ENCODE measurements around the gene NOL6.
A peak's percentile ranks its signal among the peaks of the same experiment; 100 is the strongest.
"Not testable (repeated sequence)": the region's sequence is repeated elsewhere in the genome, so short reads cannot be mapped to it uniquely, and the experiment has no call there.

Gene NOL6

DNA sequence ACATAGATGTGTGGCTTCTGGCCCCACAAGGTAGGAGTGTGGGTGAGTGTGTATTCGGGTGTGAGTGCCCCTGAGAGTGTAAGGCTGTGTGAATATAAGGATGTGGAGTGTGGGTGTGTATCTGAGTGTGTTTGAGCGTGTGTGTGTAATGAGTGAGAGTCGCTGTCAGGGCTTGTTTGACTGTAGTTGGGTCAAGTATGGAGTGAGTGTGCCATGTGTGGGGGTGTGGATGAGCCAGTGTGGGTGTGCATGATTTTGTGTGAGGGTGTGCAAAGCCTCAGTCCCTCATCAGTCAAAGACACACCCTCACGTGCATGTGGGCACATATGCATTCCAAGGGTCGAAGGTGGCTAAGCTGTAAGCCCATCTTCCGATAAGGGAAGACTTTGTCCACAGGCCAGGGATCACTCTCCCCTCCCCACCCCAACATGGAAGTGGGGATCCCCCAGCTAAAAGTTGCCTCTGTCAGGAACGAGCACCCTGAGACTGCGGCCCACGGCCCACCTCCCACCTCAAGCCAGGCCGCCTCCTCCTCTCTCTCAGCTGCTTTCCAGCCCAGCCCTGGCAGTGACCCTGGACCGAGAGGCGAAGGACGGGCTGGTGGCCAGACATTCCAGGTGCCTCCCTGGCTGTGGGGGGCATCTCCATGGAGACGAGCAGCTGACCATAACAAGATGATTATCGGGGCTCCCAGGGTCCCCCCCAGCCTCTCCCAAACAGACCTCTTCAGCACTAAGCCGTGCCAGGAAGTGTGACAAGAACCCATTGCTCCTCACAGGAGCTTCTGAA, 39.2 kb downstream of the NOL6 start:
- DNase-seq (ENCODE audit: low read depth) = no peak

DNA sequence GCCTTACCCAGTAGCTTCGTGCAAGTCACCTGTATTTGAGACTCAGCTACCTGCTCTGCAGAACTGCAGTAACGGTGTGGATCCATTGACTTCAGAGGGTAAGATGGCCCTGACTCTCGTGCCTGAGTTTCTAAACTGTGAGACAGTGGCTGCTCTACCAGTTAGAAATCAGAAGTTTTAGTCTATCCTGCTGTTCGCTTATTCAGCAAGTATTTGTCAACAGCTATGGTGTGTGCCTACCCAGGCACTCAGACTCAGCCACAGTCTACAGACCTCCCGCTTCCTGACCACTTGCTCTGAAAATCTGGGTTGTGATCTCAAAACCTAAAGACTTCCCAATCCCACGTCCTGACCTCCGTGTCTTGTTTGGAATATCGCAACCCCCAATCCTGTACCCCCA, 39.9 kb downstream of the NOL6 start:
- no peak for DNase-seq (ENCODE audit: low read depth)

DNA sequence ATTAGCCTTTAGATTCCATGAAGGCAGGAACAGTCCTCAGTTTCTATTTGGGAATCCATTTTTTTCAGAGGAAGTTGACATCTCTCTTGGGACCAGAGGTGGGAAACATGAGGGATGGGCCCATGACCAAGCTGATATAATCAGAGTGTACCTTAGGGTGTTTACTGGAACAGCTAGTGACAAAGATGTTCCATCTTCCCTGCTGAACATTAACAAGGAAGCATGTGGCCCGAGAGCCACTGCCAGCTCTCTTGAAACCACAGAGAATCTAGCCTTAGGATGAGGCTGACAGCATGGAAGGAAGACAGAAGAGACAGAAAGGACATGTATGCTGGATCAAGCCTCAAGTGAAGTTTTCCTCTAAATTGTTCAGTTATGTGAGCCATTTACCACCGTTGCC, 42.3 kb downstream of the NOL6 start:
- DNase-seq (ENCODE audit: low read depth) = no peak

DNA sequence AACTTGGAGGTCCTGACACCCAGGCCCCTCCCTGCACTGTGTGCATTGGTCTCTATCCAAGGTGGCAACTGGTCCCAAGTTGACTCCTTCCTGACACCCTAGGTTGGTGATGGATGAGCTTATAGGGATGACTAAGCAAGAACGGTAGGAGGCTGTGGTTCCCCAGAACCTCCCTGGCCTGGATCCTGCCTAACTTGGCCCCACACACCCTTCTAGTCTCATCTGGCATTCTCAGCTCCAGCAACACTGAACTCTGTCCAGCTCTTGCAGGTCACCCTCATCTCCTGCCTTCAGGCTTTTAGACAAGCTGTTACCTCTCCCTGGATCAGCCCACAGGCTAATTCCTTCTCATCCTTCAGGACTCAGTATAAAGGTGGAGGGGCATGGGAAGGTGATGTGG, 42.8 kb downstream of the NOL6 start:
- no peak for DNase-seq (ENCODE audit: low read depth)

DNA sequence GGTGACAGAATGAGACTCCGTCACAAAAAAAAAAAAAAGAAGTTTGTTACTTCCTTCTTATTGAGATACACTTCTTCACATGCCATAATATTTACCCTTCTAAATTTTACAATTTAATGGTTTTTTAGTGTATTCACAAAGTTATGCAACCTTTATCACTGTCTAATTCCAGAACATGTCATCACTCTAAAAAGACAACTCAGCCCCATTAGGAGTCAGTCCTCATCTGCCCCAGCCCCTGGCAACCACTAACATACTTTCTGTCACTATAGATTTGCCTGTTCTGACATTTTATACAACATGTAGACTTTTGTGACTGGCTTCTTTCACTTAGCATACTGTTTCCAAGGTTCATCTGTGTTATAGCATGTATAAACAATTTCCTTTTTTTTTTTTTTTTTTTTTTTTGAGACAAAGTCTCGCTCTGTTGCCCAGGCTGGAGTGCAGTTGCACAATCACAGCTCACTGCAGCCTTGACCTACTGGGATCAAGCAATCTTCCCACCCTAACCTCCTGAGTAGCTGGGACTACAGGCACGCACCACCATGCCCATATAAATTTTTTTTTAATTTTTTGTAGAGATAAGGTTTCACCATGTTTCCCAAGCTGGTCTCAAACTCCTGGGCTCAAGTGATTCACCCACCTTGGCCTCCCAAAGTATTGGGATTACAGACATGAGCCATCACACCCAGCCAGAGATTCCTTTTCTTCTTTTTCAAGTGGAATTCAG, 44.3 kb downstream of the NOL6 start:
- DNase-seq (ENCODE audit: low read depth) = no peak

DNA sequence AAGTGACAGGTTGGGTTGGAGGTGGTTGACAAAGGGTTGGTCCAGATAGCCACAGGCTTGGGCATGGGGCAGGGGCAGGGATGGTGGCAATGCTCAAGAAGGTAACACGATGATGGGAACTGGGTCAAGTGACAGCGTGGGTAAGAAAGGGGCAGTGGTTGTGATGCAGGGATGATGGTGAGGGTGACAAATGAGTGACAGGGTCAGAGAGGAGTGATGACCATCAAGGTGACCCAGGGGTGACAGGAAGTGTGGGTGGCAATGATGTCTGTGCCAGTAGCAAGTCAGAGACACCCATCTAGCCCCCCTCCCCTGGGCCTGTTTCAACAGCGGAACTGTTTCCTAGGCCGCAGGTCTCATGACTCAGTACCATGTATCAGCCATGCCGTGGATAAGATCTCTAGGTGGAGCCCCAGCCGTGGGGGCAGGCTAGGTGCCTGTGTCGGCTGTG, 46.9 kb downstream of the NOL6 start:
- no peak for DNase-seq (ENCODE audit: low read depth)

DNA sequence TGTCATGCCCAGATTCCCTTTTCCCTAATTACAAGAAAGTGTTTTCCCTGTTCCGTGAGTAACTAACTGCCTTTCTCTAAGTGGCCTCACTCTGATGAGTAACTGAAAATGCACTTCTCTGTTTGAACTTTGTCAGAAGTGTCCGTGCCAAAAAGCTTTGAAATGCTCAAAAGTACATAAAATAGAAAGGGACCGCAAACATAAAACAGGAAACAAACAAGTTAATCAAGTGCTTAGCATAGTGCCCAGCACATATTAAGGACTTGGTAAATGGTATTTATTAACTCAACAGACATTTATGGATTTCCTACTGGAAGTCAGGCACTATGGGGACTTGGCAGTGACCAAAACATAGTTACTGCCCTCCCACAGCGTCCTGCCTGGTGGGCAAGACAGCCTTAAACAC, 48.6 kb downstream of the NOL6 start:
- no peak for DNase-seq (ENCODE audit: low read depth)

DNA sequence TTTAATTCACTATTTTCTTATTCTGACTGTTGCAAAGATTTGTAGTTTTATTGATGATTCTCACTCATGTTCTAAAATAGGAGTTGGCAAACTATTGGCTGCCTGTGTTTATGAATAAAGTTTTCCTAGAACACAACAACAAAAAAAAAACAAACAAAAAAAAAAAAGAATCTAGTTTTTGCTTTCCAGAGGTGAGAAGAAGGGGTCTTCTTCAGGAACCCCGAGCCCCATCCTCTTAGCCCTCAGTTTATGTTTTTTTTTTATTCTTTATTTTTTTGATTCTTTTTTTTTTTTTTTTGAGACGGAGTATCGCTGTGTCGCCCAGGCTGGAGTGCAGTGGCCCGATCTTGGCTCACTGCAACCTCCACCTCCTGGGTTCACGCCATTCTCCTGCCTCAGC, 49.2 kb downstream of the NOL6 start:
- not testable (repeated sequence) for DNase-seq (ENCODE audit: low read depth)

DNA sequence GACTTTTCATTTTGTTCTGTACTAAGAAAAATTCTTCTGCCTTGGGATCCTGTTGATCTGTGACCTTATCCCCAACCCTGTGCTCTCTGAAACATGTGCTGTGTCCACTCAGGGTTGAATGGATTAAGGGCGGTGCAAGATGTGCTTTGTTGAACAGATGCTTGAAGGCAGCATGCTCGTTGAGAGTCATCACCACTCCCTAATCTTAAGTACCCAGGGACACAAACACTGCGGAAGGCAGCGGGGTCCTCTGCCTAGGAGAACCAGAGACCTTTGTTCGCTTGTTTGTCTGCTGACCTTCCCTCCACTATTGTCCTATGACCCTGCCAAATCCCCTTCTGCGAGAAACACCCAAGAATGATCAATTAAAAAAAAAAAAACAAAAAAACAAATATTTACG, 49.7 kb downstream of the NOL6 start:
- not testable (repeated sequence) for DNase-seq (ENCODE audit: low read depth)

DNA sequence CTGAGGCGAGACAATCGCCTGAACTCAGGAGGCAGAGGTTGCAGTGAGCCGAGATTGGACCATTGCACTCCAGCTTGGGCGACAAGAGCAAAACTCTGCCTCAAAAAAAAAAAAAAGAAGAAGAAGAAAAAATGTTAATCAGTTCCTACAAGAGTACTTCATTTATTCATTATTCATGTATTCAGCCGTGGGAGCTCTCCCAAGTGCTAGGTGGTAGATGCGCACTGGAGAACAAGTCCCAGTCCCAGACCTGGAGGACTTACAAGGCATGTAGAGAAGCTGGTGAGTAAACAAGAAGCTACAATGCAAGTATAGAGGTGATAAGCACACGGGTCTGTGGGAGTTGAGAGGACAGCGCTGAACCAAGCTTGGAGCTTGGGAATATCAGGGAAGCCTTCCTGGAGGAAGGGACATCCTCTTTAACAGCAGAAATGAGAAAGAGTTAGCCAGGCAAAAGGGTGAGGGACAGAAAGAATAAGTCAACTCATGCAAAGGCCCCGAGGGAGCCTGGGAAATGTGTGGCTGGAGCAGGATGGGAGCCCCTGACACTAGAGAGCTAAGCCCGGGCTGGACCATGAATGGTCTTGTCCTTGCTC, 53.9 kb downstream of the NOL6 start:
- DNase-seq (ENCODE audit: low read depth) = no peak

DNA sequence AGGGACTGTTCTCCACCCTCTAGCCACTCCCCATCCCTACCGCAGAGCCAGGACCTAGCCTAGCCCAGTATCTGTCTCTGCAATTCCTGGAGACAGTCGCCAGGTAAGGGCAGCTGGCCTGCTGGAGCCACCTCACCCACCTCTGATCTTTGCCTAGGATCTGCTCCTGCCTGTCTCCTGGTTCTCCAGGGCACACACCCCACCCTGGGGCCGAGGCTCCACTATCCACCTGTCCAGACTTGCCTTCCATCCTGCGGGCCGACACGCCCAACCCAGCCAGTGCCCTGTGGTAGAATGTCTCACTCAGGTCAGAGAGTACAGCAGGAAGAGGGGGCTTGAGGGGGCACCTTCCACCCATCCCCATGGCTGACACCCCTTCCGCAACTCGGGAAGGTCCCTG, 55.6 kb downstream of the NOL6 start:
- no peak for DNase-seq (ENCODE audit: low read depth)

DNA sequence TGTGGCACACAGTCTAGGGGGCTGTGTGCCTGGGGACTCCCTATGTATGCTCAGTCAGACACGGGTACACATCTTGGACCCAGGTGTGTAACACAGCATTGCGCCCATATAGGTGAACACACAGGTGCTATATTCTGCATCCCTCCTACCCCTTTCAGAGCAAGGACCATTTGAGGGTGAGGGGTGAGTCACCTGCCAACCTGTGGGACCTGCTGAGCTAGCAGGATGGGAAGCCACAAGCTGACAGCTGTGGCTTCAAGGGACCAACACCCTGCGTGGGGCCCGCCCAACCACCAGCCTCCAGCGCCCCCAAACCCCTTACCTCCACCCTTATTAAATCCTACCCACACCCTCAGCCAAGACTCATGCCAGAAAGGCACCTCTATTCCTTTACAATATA, 56.7 kb downstream of the NOL6 start:
- DNase-seq (ENCODE audit: low read depth) = no peak

DNA sequence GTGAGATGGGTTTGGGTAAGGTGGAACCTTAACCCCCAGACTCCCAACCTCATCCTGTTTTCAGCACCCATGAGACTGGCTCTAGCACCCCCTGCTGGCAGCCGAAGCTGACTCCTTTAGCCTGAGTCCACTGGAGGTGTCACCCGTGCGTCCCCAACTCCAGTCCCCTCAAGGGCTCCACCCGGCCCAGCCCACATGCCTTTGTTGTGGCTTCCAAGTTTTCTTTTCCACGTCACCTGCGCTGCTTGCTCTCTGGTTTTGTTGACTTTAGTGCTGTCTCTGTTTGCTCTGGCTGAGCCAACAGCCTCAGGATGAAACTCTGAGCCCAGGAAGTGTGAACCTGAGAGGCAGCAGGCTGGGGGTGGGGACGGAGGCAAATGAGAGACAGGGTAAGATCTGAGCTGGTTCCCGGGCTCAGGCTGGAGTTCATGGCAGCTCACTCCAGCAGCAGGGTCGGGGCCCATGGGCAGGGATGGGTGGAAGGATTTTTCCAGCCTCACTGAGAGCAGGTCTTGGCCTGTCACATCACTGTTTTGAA, 58.2 kb downstream of the NOL6 start:
- peak; percentile 77 for DNase-seq (ENCODE audit: low read depth)

DNA sequence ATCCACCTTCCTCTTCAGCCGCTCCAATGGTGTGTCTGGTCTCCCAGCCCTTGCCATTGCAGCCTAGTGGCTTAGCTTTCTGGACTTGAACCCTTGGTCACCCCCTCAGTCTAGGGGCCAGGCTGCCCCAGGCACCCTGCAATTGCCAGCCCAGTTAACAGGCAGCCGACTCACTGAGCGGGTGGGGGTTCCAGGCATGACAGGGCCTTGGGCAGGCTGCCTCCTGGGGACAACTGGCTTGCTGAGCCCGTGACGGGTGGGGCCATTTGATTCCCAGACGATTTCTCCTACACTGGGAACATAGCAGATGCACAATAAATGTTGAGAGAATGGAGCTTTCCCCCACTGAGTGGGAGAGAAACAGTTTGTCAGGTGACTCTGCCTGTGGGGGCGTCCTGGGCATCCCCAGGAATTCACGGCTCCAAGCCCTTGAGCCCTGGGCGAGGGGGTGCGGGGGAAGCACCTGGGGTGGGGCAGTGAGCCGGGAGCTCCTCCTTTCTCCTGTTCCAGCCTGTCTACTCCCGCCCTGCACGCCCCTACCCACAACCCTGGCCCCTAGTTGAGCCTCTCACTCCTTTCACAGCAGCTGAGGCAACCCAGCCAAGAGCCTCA, 58.7 kb downstream of the NOL6 start:
- DNase-seq (ENCODE audit: low read depth) = no peak

DNA sequence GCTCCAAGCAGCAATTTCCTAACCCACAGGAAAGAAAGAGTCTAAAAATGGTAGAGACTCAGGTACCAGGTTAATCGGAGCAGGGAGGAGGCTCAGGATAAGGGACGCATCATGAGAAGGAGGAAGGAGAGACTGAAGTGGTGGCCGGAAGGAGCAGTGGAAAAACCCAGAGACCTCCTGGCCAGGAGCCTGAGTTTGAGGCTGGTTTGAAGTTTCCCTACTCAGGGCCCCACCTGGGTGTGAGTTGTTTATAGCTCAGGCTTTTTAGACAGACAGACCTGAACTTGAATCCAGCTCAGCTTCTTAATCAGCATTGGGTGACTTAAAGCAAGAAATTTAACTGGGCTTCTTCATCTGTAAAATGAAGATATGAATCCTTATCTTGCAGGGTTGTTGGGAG, 59.5 kb downstream of the NOL6 start:
- no peak for DNase-seq (ENCODE audit: low read depth)
